Left ventricle myocardium inferior (tissue), 1 donor: ENCODE measurements around the gene PDE4B. TPM values are rescaled to one million over a fixed set of nuclear protein-coding genes. Genes with fewer than 3 reads are reported as not detected.
"Not testable (repeated sequence)": the region's sequence is repeated elsewhere in the genome, so short reads cannot be mapped to it uniquely, and the experiment has no call there.

ENCODE experiments used
- DNase-seq: peaks from one replicate; pipeline ENCODE4 v3.0.0-alpha.2; 2020
- H3K27ac ChIP-seq: fragments of 200-600 bp; replicated peaks from 2 replicates; pipeline ENCODE4 v1.8.0; 2021
- H3K27me3 ChIP-seq: fragments of 200-600 bp; 2 replicates; pipeline ENCODE4 v1.8.0; 2021; ENCODE audit warnings: low read depth
- H3K36me3 ChIP-seq: fragments of 200-600 bp; 2 replicates; pipeline ENCODE4 v1.8.0; 2021
- H3K4me1 ChIP-seq: fragments of 200-600 bp; 2 replicates; pipeline ENCODE4 v1.8.0; 2021
- H3K4me3 ChIP-seq: fragments of 200-600 bp; 2 replicates; pipeline ENCODE4 v1.8.0; 2021; ENCODE audit warnings: mild to moderate bottlenecking, moderate library complexity
- H3K9me3 ChIP-seq: fragments of 200-600 bp; replicated peaks from 2 replicates; pipeline ENCODE4 v1.8.0; 2021
- intact Hi-C: fragments of 100-400 bp; cut with micrococcal nuclease; formaldehyde crosslinking; loops from one replicate; pipeline ENCODE4 v1.11.0; 2022
- total RNA-seq: library from RNA; stranded (reverse); fragmentation: NEBNext Ultra II Directional; extraction: Animal tissue kit (Norgen Biotek cat#: 25700); gene quantifications from one replicate; pipeline ENCODE4 v1.2.1, GENCODE V29; 2021
- TF ChIP-seq, protein P1 (sequence below): fragments of 200-600 bp; IDR thresholded peaks from 2 replicates; pipeline ENCODE4 v1.8.0; 2021; ENCODE audit warnings: antibody characterized with exemption, mild to moderate bottlenecking, borderline replicate concordance
- donor health status: DM: no; HTN: yes; CAD: no; lungs with severe emphysema.

Gene PDE4B
- total RNA-seq, 1 donor from 2014 or later, result 3.5 TPM

GRCh38 chr1:66320231-66320630, 527.5 kb downstream of the PDE4B start:
- Histone ChIP-seq H3K9me3 (no peaks in the 10 kb centered on the region), H3K4me3 (no peak overlapping the region), H3K36me3 (no peaks in the 10 kb centered on the region), H3K27me3 (no peaks in the 10 kb centered on the region), H3K4me1 (peaks cover 13% of the 10 kb centered on the region), H3K27ac (no peak overlapping the region)
- no peak for DNase-seq
- intact Hi-C loops, result no loop called here
- TF ChIP-seq, protein P1, sequence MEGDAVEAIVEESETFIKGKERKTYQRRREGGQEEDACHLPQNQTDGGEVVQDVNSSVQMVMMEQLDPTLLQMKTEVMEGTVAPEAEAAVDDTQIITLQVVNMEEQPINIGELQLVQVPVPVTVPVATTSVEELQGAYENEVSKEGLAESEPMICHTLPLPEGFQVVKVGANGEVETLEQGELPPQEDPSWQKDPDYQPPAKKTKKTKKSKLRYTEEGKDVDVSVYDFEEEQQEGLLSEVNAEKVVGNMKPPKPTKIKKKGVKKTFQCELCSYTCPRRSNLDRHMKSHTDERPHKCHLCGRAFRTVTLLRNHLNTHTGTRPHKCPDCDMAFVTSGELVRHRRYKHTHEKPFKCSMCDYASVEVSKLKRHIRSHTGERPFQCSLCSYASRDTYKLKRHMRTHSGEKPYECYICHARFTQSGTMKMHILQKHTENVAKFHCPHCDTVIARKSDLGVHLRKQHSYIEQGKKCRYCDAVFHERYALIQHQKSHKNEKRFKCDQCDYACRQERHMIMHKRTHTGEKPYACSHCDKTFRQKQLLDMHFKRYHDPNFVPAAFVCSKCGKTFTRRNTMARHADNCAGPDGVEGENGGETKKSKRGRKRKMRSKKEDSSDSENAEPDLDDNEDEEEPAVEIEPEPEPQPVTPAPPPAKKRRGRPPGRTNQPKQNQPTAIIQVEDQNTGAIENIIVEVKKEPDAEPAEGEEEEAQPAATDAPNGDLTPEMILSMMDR, result no peak

DNA sequence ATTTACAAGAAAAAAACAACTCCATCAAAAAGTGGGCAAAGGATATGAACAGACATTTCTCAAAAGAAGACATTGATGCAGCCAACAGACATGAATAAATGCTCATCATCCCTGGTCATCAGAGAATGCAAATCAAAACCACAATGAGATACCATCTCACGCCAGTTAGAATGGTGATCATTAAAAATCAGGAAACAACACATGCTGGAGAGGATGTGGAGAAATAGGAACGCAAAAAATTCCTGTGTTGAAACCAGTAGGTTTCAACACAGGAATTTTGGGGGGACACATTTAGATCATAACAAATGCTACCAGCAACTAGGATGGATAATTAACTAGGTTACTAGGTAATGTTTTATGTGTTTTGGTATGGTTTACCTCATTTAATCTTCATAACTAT, 529.8 kb downstream of the PDE4B start:
- DNase-seq, H3K9me3 ChIP-seq, H3K27me3 ChIP-seq, H3K36me3 ChIP-seq, H3K4me1 ChIP-seq, H3K4me3 ChIP-seq, H3K27ac ChIP-seq, intact Hi-C loops: not testable (repeated sequence)

DNA sequence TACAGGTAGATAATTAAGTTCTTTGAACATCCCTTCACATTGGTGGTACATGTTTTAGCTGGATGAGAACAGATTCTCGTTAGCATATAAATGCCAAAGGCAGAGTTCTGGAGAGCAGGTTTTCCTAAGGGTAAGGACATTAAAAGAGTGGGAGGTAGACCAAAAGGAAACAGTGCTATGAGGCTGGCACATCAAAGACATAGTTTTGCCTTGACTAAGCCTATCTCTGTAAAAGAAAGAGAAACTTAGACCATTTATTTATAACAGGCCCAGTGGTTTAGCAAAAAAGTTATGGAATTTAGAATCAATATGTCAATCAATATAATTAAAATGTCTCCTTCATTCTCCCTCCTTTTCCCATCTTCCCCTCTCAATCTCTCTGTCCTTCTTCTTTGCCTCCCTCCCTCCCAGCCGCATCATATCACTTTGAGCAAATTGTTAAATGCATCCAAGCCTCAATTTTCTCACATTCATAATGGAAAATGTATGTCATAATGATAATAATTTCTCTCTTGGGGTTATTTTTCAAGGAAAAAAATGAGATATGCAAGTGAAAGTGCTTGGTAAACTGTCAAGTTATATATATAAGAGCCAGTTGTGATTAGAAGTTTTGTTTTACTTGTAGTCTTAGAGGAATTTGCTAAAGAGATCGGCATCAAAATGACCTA, 531.4 kb downstream of the PDE4B start:
- DNase-seq, result no peak
- TF ChIP-seq, protein P1, result no peak
- Histone ChIP-seq H3K27me3 (no peaks in the 10 kb centered on the region), H3K36me3 (no peaks in the 10 kb centered on the region), H3K4me3 (no peak overlapping the region), H3K27ac (no peak overlapping the region), H3K9me3 (no peaks in the 10 kb centered on the region), H3K4me1 (no peaks in the 10 kb centered on the region)
- intact Hi-C loops, result no loop called here

- no peak for DNase-seq
- no peak overlapping the region for H3K27ac ChIP-seq
- H3K4me1 ChIP-seq, result peaks cover 4% of the 10 kb centered on the region
- H3K27me3 ChIP-seq, result no peaks in the 10 kb centered on the region
- intact Hi-C loops, result no loop called here
- no peaks in the 10 kb centered on the region for H3K36me3 ChIP-seq
- no peak overlapping the region for H3K4me3 ChIP-seq
- no peaks in the 10 kb centered on the region for H3K9me3 ChIP-seq
- TF ChIP-seq, protein P1, result no peak
Observed at GRCh38 chr1:66325594-66326380, 533.1 kb downstream of the PDE4B start.

- no peaks in the 10 kb centered on the region for H3K36me3 ChIP-seq
- H3K27ac ChIP-seq, result no peak overlapping the region
- peaks cover 15% of the 10 kb centered on the region for H3K4me1 ChIP-seq
- intact Hi-C loops, result no loop called here
- no peaks in the 10 kb centered on the region for H3K9me3 ChIP-seq
- no peak for DNase-seq
- TF ChIP-seq, protein P1, result no peak
- H3K4me3 ChIP-seq, result no peak overlapping the region
- no peaks in the 10 kb centered on the region for H3K27me3 ChIP-seq
Observed at GRCh38 chr1:66326867-66327266, 534.2 kb downstream of the PDE4B start.

DNA sequence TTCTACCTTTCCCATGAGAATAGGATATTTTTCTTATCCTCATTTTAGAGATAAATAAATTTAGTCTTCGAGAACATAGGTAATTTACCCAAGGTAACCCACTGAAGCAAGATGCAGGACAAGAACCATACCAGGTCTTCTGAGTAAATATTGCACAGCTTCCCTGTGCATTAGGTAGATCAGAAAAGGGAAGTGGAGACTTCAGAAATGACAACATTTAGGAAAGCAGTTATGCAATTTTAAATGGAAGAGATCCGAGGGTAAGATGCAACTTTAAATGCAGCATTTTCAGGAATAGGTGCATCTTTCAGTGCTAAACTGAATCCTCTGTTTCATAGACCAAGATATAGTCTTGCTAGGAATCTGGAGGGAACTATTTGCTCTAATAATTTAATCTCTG, 534.9 kb downstream of the PDE4B start:
- intact Hi-C loops, result no loop called here
- Histone ChIP-seq H3K27ac (no peak overlapping the region), H3K4me1 (peaks cover 22% of the 10 kb centered on the region), H3K4me3 (no peak overlapping the region), H3K36me3 (no peaks in the 10 kb centered on the region), H3K27me3 (no peaks in the 10 kb centered on the region), H3K9me3 (no peaks in the 10 kb centered on the region)
- TF ChIP-seq, protein P1, result no peak
- DNase-seq, result no peak
